Effector memory CD8-positive, alpha-beta T cell (primary cell): ENCODE data around the gene AGBL5.

Experiments
- ATAC-seq: fragments of 150-1000 bp; cut with Tn5 transposase; replicated peaks from 2 replicates; pipeline ENCODE4 v1.10.0; 2021; ENCODE audit warnings: mild to moderate bottlenecking, moderate library complexity
- DNase-seq, 3 experiments: peaks; one replicate each; pipeline ENCODE4 v3.0.0; 2021
- H3K27ac Mint-ChIP-seq, 2 donors: one replicate each; pipeline ENCODE4 v1.8.0; 2022; ENCODE audit warnings: mild to moderate bottlenecking in 2 of 2, mixed read lengths in 2 of 2, moderate library complexity in 2 of 2
- H3K27me3 Mint-ChIP-seq, 2 donors: one replicate each; pipeline ENCODE4 v1.8.0; 2022; ENCODE audit warnings: mixed read lengths in 2 of 2
- H3K36me3 Mint-ChIP-seq: one replicate; pipeline ENCODE4 v1.8.0; 2022; ENCODE audit warnings: mild to moderate bottlenecking, moderate library complexity, mixed read lengths; ENCODE audit not compliant: insufficient read depth
- H3K4me1 Mint-ChIP-seq, 2 donors: one replicate each; pipeline ENCODE4 v1.8.0; 2022; ENCODE audit warnings: low read depth in 2 of 2, mixed read lengths in 2 of 2
- H3K4me3 Mint-ChIP-seq, 2 donors: one replicate each; pipeline ENCODE4 v1.8.0; 2022; ENCODE audit warnings: mild to moderate bottlenecking in 2 of 2, mixed read lengths in 2 of 2, moderate library complexity in 2 of 2
- H3K9me3 Mint-ChIP-seq, 2 donors: one replicate each; pipeline ENCODE4 v1.8.0; 2022; ENCODE audit warnings: mixed read lengths in 2 of 2
- total RNA-seq, 9 experiments: gene quantifications; one replicate each; lab custom pipeline; 2026; lab: John Stamatoyannopoulos, UW

The AGBL5 gene
- total RNA-seq: 6.7 to 22.5 (median 9.9) reads per million in 9 experiments

GRCh38 chr2:27050996-27051901 is at the start of gene AGBL5:
AGBL5 (plus strand) TSS chr2:27051668; CDS start chr2:27052959, 1,291 bp downstream.
- Mint-ChIP-seq H3K9me3 (peaks cover 0 to 2% of the 10 kb centered on the region in 2 donors), H3K27me3 (peaks cover 8 to 13% of the 10 kb centered on the region in 2 donors), H3K27ac (peak within 1 kb of the TSS; percentile 100), H3K4me1 (peaks cover 22 to 23% of the 10 kb centered on the region in 2 donors), H3K36me3 (peaks cover 36% of the 10 kb centered on the region), H3K4me3 (peak within 1 kb of the TSS; percentile 97 to 98)
- ATAC-seq: peak; percentile 78
- peak; percentile 96 to 99 (median 98) for DNase-seq

GRCh38 chr2:27001950-27002349 is 49.5 kb upstream of the AGBL5 start:
- Mint-ChIP-seq H3K4me3 (no peak overlapping the region), H3K9me3 (no peaks in the 10 kb centered on the region), H3K27me3 (peaks cover 20 to 32% of the 10 kb centered on the region in 2 donors), H3K4me1 (no peaks in the 10 kb centered on the region), H3K36me3 (no peaks in the 10 kb centered on the region), H3K27ac (no peak overlapping the region)
- ATAC-seq: no peak
- no peak for DNase-seq

GRCh38 chr2:27003007-27003406 is 48.5 kb upstream of the AGBL5 start:
- Mint-ChIP-seq H3K27me3 (peaks cover 20 to 25% of the 10 kb centered on the region in 2 donors), H3K4me1 (no peaks in the 10 kb centered on the region), H3K4me3 (no peak overlapping the region), H3K36me3 (no peaks in the 10 kb centered on the region), H3K27ac (no peak overlapping the region), H3K9me3 (no peaks in the 10 kb centered on the region)
- DNase-seq (no peak), ATAC-seq (no peak)

- Mint-ChIP-seq H3K4me1 (no peaks in the 10 kb centered on the region), H3K4me3 (no peak overlapping the region), H3K27me3 (peaks cover 18 to 20% of the 10 kb centered on the region in 2 donors), H3K36me3 (no peaks in the 10 kb centered on the region), H3K27ac (no peak overlapping the region), H3K9me3 (no peaks in the 10 kb centered on the region)
- DNase-seq (no peak), ATAC-seq (no peak)
These were observed 47.6 kb upstream of the AGBL5 start for GRCh38 chr2:27003857-27004256.

GRCh38 chr2:27006602-27007415 is 44.7 kb upstream of the AGBL5 start:
- no peak for ATAC-seq
- H3K9me3 Mint-ChIP-seq: no peaks in the 10 kb centered on the region

GRCh38 chr2:27007416-27008374 is 43.8 kb upstream of the AGBL5 start:
- no peak overlapping the region for H3K27ac Mint-ChIP-seq
- H3K4me1 Mint-ChIP-seq: no peaks in the 10 kb centered on the region
- H3K4me3 Mint-ChIP-seq: no peak overlapping the region
- H3K9me3 Mint-ChIP-seq: no peaks in the 10 kb centered on the region
- DNase-seq: no peak
- H3K36me3 Mint-ChIP-seq: no peaks in the 10 kb centered on the region
- H3K27me3 Mint-ChIP-seq: peaks cover 14 to 19% of the 10 kb centered on the region in 2 donors
- no peak for ATAC-seq

More at GRCh38 chr2:27006602-27007415, 44.7 kb upstream of the AGBL5 start:
- no peak overlapping the region for H3K27ac Mint-ChIP-seq
- no peak for DNase-seq
- peaks cover 13 to 14% of the 10 kb centered on the region in 2 donors for H3K27me3 Mint-ChIP-seq
- H3K4me1 Mint-ChIP-seq: no peaks in the 10 kb centered on the region
- H3K4me3 Mint-ChIP-seq: no peak overlapping the region
- no peaks in the 10 kb centered on the region for H3K36me3 Mint-ChIP-seq

- ATAC-seq (no peak), DNase-seq (no peak)
- H3K4me1 Mint-ChIP-seq: no peaks in the 10 kb centered on the region
- H3K9me3 Mint-ChIP-seq: no peaks in the 10 kb centered on the region
- no peaks in the 10 kb centered on the region for H3K36me3 Mint-ChIP-seq
- peaks cover 6 to 19% of the 10 kb centered on the region in 2 donors for H3K27me3 Mint-ChIP-seq
- H3K4me3 Mint-ChIP-seq: no peak overlapping the region
- H3K27ac Mint-ChIP-seq: no peak overlapping the region
These were observed 42.8 kb upstream of the AGBL5 start for GRCh38 chr2:27008678-27009077.

- DNase-seq: no peak
- Mint-ChIP-seq H3K36me3 (no peaks in the 10 kb centered on the region), H3K27ac (no peak overlapping the region), H3K9me3 (no peaks in the 10 kb centered on the region), H3K27me3 (peaks cover 2 to 15% of the 10 kb centered on the region in 2 donors), H3K4me1 (no peaks in the 10 kb centered on the region), H3K4me3 (no peak overlapping the region)
- no peak for ATAC-seq
These were observed 42.4 kb upstream of the AGBL5 start for GRCh38 chr2:27009083-27009482.

GRCh38 chr2:27009716-27010115 is 41.8 kb upstream of the AGBL5 start:
- no peak for DNase-seq
- ATAC-seq: no peak
- H3K36me3 Mint-ChIP-seq: no peaks in the 10 kb centered on the region
- H3K27ac Mint-ChIP-seq: no peak overlapping the region
- peaks cover 0 to 13% of the 10 kb centered on the region in 2 donors for H3K27me3 Mint-ChIP-seq
- H3K4me3 Mint-ChIP-seq: no peak overlapping the region
- no peaks in the 10 kb centered on the region for H3K9me3 Mint-ChIP-seq
- H3K4me1 Mint-ChIP-seq: no peaks in the 10 kb centered on the region

GRCh38 chr2:27010139-27010538 is 41.3 kb upstream of the AGBL5 start:
- H3K4me3 Mint-ChIP-seq: no peak overlapping the region
- H3K27ac Mint-ChIP-seq: no peak overlapping the region
- H3K4me1 Mint-ChIP-seq: no peaks in the 10 kb centered on the region

GRCh38 chr2:27013738-27014137 is 37.7 kb upstream of the AGBL5 start:
- ATAC-seq: no peak
- no peaks in the 10 kb centered on the region for H3K9me3 Mint-ChIP-seq
- no peak for DNase-seq
- H3K4me3 Mint-ChIP-seq: no peak overlapping the region
- no peaks in the 10 kb centered on the region for H3K4me1 Mint-ChIP-seq
- no peak overlapping the region for H3K27ac Mint-ChIP-seq
- no peaks in the 10 kb centered on the region for H3K36me3 Mint-ChIP-seq
- peaks cover 0 to 7% of the 10 kb centered on the region in 2 donors for H3K27me3 Mint-ChIP-seq

More at GRCh38 chr2:27010139-27010538, 41.3 kb upstream of the AGBL5 start:
- no peaks in the 10 kb centered on the region for H3K9me3 Mint-ChIP-seq
- DNase-seq (no peak), ATAC-seq (no peak)
- peaks cover 0 to 12% of the 10 kb centered on the region in 2 donors for H3K27me3 Mint-ChIP-seq
- no peaks in the 10 kb centered on the region for H3K36me3 Mint-ChIP-seq

GRCh38 chr2:27014771-27015433 is 36.6 kb upstream of the AGBL5 start:
- DNase-seq (no peak), ATAC-seq (no peak)
- no peak overlapping the region for H3K4me3 Mint-ChIP-seq
- H3K27me3 Mint-ChIP-seq: peaks cover 0 to 7% of the 10 kb centered on the region in 2 donors
- no peaks in the 10 kb centered on the region for H3K9me3 Mint-ChIP-seq
- H3K4me1 Mint-ChIP-seq: no peaks in the 10 kb centered on the region
- H3K36me3 Mint-ChIP-seq: no peaks in the 10 kb centered on the region
- H3K27ac Mint-ChIP-seq: no peak overlapping the region
